Glutamatergic neuron (in vitro differentiated cells): ENCODE results near the gene PSORS1C1. TPM values are rescaled to one million over a fixed set of nuclear protein-coding genes. Genes with fewer than 3 reads are reported as not detected.

Source experiments
- DNase-seq: peaks from one replicate; pipeline ENCODE4 v3.0.0; 2022
- H3K27ac Mint-ChIP-seq: one replicate; pipeline ENCODE4 v1.8.0; 2020; ENCODE audit warnings: mild to moderate bottlenecking, mixed read lengths, inconsistent platforms; ENCODE audit not compliant: unreplicated experiment
- H3K27me3 Mint-ChIP-seq: one replicate; pipeline ENCODE4 v1.8.0; 2020; ENCODE audit warnings: mild to moderate bottlenecking, moderate library complexity, mixed read lengths, inconsistent platforms; ENCODE audit not compliant: unreplicated experiment
- H3K36me3 Mint-ChIP-seq: one replicate; pipeline ENCODE4 v1.8.0; 2020; ENCODE audit warnings: mild to moderate bottlenecking, mixed read lengths, inconsistent platforms; ENCODE audit not compliant: unreplicated experiment
- H3K4me1 Mint-ChIP-seq: one replicate; pipeline ENCODE4 v1.8.0; 2020; ENCODE audit warnings: mild to moderate bottlenecking, low read depth, mixed read lengths, inconsistent platforms; ENCODE audit not compliant: unreplicated experiment
- H3K4me3 Mint-ChIP-seq: one replicate; pipeline ENCODE4 v1.8.0; 2020; ENCODE audit warnings: mild to moderate bottlenecking, mixed read lengths, inconsistent platforms; ENCODE audit not compliant: unreplicated experiment
- H3K9me3 Mint-ChIP-seq: one replicate; pipeline ENCODE4 v1.8.0; 2020; ENCODE audit warnings: mild to moderate bottlenecking, moderate library complexity, mixed read lengths, inconsistent platforms; ENCODE audit not compliant: unreplicated experiment
- total RNA-seq: library from RNA; stranded (reverse); fragmentation: NEBNext Ultra II Directional; extraction: Animal tissue kit (Norgen Biotek cat#: 25700); gene quantifications from one replicate; pipeline ENCODE4 v1.2.1, GENCODE V29; 2021; ENCODE audit not compliant: unreplicated experiment
- TF ChIP-seq, protein P1 (sequence below): fragments of 200-600 bp; sonication (generic); IDR thresholded peaks from one replicate; pipeline ENCODE4 v1.5.0; 2021; ENCODE audit not compliant: partially characterized antibody, unreplicated experiment

PSORS1C1 gene
- total RNA-seq, 1 donor from 2014 or later, result not detected

DNA sequence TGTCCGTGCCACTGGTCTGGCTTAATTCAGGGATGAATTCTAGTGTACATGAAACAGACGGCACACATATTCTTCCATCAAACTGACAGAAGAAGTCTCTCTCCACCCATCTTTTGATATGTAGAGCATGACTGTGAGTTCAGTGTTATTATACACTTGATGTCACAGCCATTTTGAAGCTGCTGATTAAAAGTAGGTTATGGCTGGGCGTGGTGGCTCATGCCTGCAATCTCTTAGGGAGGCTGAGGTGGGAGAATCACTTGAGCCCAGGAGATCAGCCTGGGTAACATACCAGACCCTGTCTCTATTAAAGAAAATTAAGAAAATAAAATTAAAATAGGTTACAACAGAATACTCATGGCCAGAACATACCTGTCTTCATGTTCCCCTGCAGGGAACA lies 22.9 kb upstream of the PSORS1C1 start:
- peaks cover 8% of the 10 kb centered on the region for H3K4me1 Mint-ChIP-seq
- H3K36me3 Mint-ChIP-seq, result no peaks in the 10 kb centered on the region
- TF ChIP-seq, protein P1, sequence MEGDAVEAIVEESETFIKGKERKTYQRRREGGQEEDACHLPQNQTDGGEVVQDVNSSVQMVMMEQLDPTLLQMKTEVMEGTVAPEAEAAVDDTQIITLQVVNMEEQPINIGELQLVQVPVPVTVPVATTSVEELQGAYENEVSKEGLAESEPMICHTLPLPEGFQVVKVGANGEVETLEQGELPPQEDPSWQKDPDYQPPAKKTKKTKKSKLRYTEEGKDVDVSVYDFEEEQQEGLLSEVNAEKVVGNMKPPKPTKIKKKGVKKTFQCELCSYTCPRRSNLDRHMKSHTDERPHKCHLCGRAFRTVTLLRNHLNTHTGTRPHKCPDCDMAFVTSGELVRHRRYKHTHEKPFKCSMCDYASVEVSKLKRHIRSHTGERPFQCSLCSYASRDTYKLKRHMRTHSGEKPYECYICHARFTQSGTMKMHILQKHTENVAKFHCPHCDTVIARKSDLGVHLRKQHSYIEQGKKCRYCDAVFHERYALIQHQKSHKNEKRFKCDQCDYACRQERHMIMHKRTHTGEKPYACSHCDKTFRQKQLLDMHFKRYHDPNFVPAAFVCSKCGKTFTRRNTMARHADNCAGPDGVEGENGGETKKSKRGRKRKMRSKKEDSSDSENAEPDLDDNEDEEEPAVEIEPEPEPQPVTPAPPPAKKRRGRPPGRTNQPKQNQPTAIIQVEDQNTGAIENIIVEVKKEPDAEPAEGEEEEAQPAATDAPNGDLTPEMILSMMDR, result no peak
- H3K27me3 Mint-ChIP-seq, result peaks cover 6% of the 10 kb centered on the region
- no peaks in the 10 kb centered on the region for H3K9me3 Mint-ChIP-seq
- H3K4me3 Mint-ChIP-seq, result no peak overlapping the region
- no peak overlapping the region for H3K27ac Mint-ChIP-seq
- no peak for DNase-seq

DNA sequence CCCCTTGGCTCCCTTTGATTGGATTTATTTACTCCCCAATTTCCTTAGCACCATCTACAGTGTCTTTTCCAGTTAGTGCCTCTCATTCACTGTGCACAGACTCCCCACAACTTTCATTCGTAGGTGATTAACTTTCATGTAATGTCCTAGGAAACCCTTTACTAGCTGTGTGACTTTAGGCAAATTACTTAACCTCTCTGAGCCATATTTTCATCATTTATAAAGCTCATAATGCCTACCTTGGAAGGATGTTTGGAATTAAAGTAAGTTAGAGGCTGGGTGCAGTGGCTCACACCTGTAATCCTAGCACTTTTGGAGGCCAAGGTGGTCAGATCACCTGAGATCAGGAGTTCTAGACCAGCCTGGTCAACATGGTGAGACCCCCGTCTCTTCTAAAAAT lies 22.4 kb upstream of the PSORS1C1 start:
- no peak overlapping the region for H3K4me3 Mint-ChIP-seq
- H3K4me1 Mint-ChIP-seq, result peaks cover 2% of the 10 kb centered on the region
- H3K27ac Mint-ChIP-seq, result no peak overlapping the region
- H3K27me3 Mint-ChIP-seq, result peaks cover 6% of the 10 kb centered on the region
- H3K9me3 Mint-ChIP-seq, result no peaks in the 10 kb centered on the region
- DNase-seq, result no peak
- no peaks in the 10 kb centered on the region for H3K36me3 Mint-ChIP-seq
- TF ChIP-seq, protein P1, result no peak

DNA sequence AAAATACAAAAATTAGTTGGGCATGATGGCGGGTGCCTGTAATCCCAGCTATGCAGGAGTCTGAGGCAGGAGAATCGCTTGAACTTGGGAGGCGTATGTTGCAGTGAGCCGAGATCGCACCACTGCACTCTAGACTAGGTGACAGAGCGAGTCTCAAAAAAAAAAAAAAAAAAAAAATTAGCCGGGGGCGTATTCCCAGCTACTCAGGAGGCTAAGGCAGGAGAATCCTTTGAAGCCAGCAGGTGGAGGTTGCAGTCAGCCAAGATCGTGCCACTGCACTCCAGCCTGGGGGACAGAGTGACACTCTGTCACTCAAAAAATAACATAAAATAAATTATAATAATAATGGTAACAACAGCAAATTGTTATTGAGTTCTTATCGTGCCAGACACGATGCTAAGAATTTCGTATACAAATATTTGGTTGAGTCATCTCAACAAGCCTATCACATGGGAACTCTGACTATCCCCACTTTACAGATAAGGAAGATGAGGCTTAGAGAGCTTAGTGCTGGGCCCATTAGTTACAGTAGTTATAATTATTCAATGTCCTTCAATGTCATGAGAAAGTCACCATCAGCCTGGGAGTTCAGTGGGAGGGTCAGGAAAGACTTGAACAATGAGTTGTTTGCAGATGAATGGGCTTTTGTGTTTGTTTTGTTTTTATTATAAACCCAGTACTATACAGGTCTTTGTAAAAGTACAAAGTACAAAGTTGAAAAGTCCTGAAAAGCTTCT lies 21.7 kb upstream of the PSORS1C1 start:
- H3K27me3 Mint-ChIP-seq, result peaks cover 6% of the 10 kb centered on the region
- no peaks in the 10 kb centered on the region for H3K4me1 Mint-ChIP-seq
- no peak for DNase-seq
- H3K36me3 Mint-ChIP-seq, result no peaks in the 10 kb centered on the region
- no peak overlapping the region for H3K4me3 Mint-ChIP-seq
- no peaks in the 10 kb centered on the region for H3K9me3 Mint-ChIP-seq
- TF ChIP-seq, protein P1, result no peak
- H3K27ac Mint-ChIP-seq, result no peak overlapping the region

DNA sequence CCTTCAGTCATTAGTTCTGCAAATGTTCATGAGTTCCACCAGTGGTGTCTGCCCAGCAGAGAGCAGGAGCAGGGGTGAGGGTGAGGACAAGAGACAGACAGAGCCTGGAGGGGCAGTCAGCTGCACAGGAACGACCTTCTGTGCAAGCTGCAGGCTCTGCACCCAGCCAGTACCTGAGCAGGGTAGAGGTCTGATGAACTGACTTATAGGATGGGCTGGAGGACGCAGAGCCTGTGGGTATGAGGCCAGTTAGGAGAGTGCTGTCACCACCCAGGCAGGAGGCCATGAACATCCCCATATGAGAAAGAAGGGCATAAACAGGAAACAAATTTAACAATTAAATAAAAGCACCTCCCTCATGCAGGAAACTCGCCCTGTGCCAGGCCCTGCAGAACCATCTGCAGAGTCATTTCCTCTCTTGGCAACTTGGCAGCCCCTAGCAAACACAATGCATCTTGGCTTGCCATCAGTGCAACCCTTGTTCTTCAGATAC lies 20.2 kb upstream of the PSORS1C1 start:
- TF ChIP-seq, protein P1, result no peak
- Mint-ChIP-seq H3K27ac (peak overlapping the region; percentile 20), H3K9me3 (no peaks in the 10 kb centered on the region), H3K27me3 (peaks cover 6% of the 10 kb centered on the region), H3K4me1 (no peaks in the 10 kb centered on the region), H3K36me3 (no peaks in the 10 kb centered on the region), H3K4me3 (no peak overlapping the region)
- no peak for DNase-seq

DNA sequence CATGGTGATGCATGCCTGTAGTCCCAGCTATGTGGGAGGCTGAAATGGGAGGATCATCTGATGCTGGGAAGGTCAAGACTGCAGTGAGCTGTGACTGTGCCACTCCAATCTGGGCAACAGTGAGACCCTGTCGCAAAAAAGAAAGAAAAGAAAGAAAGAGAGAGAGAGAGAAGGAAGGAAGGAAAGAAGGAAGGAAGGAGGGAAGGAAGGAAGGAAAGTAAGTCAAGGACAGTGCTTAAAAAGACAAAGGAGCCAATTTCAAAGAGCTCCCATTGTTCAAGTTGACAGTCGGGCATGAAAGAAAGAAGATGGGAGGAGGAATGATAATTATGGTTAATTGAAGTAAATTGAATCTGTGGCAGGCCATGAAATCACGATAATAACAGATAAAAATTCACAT lies 18.4 kb upstream of the PSORS1C1 start:
- Mint-ChIP-seq H3K9me3 (no peaks in the 10 kb centered on the region), H3K36me3 (no peaks in the 10 kb centered on the region), H3K27ac (no peak overlapping the region), H3K4me3 (no peak overlapping the region), H3K4me1 (no peaks in the 10 kb centered on the region), H3K27me3 (peaks cover 6% of the 10 kb centered on the region)
- TF ChIP-seq, protein P1, result no peak
- no peak for DNase-seq
